GOT3 (cell line): ENCODE measurements around the gene PPP1R14C.

Experiments
- DNase-seq: peaks from one replicate; lab custom pipeline; 2025; ENCODE audit warnings: mixed read lengths; lab: John Stamatoyannopoulos, UW

PPP1R14C gene

GRCh38 chr6:150249261-150249660 lies 106.4 kb downstream of the PPP1R14C start:
- DNase-seq = no peak

- DNase-seq = no peak
Observed at GRCh38 chr6:150250826-150251225, 108.0 kb downstream of the PPP1R14C start.

- DNase-seq = no peak
Observed at GRCh38 chr6:150251566-150252186, 108.8 kb downstream of the PPP1R14C start.

GRCh38 chr6:150252714-150253444 lies 110.0 kb downstream of the PPP1R14C start:
- DNase-seq = no peak

GRCh38 chr6:150253489-150253888 lies 110.6 kb downstream of the PPP1R14C start:
- no peak for DNase-seq

- DNase-seq = no peak
Observed at GRCh38 chr6:150254770-150255169, 111.9 kb downstream of the PPP1R14C start.

GRCh38 chr6:150255840-150256239 lies 113.0 kb downstream of the PPP1R14C start:
- no peak for DNase-seq

- no peak for DNase-seq
Observed at GRCh38 chr6:150256618-150257272, 113.9 kb downstream of the PPP1R14C start.

GRCh38 chr6:150258381-150258780 lies 115.5 kb downstream of the PPP1R14C start:
- no peak for DNase-seq

GRCh38 chr6:150260931-150261330 lies 118.1 kb downstream of the PPP1R14C start:
- DNase-seq = no peak

- no peak for DNase-seq
Observed at GRCh38 chr6:150261997-150262697, 119.3 kb downstream of the PPP1R14C start.

- DNase-seq = no peak
Observed at GRCh38 chr6:150263765-150264404, 121.0 kb downstream of the PPP1R14C start.

GRCh38 chr6:150266309-150266708 lies 123.5 kb downstream of the PPP1R14C start:
- DNase-seq = no peak

- no peak for DNase-seq
Observed at GRCh38 chr6:150266963-150267685, 124.3 kb downstream of the PPP1R14C start.

GRCh38 chr6:150267686-150268561 lies 125.1 kb downstream of the PPP1R14C start:
- no peak for DNase-seq

- DNase-seq = no peak
Observed at GRCh38 chr6:150269130-150269856, 126.4 kb downstream of the PPP1R14C start.

GRCh38 chr6:150269857-150270223 lies 127.0 kb downstream of the PPP1R14C start:
- DNase-seq = no peak

- DNase-seq = no peak
Observed at GRCh38 chr6:150270330-150271052, 127.6 kb downstream of the PPP1R14C start.

GRCh38 chr6:150271172-150271500 lies 128.3 kb downstream of the PPP1R14C start:
- no peak for DNase-seq
